Activated T-cell treated with anti-CD3 and anti-CD28 coated beads for 1 hour (primary cell): ENCODE data around the gene IL18R1.

ENCODE experiments used
- DNase-seq: peaks from one replicate; pipeline ENCODE4 v3.0.0-alpha.2; 2020; ENCODE audit warnings: low read depth

The IL18R1 gene

DNA sequence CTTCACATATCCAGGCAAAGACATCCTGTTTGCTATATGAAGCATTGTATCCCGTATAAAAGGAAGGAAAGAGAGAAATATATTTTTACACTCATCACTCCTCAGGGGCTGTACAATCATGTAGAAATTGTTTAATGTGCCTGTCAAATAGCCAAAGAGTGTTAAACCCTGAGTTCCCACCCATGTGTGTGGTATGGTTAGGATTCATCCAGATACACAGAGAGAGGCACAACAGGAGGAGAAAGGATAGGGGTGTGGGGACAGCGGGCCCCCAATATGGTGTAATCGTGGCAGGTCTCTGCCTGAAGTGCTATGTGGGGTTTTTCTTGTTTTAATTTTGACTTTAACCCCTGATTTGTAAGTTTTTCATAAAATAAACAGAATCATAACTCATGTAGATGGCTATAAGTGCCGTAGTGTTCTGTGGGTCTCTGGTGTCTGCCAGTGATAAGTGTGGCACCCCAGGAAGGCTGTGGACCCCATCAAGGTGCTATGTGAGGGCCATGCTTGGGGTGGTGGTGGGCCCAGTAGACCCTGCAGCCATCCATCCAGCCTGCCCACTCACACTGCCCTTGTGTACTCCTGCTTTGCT is 10.2 kb upstream of the IL18R1 start:
- no peak for DNase-seq

DNA sequence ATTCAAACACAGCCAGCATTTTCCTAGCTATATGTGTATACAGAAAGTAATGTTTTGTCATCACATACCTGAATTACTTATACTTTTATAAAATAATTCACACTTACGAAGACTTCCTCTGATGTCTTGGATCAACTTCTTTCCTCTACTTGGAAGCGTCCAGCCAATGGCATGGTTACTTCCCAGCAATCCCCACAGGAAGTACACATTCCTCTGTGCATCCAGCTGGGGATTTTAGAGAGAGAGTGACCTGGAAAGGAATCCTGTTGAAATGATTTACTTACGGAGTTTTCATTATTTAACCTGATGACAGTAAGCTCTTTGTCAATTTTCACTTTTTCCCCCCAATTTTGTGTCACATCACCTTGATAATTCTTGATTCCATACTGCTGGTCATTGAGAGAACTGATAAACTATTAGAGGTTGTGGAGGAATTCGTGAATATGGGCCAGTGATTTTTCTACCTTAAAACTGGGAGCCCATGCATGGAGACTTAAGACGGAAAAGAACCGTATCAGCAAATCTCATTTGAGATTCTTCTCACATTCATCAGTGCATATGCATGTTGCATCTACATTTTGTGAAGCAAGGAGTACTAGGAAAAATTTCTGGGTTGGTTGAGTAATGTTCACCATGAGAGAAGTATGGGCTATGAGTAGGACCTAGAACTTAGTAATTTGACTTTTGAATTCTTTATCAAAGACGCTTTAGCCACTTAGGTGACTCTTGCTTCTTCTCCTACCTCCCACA is 9.0 kb upstream of the IL18R1 start:
- no peak for DNase-seq

DNA sequence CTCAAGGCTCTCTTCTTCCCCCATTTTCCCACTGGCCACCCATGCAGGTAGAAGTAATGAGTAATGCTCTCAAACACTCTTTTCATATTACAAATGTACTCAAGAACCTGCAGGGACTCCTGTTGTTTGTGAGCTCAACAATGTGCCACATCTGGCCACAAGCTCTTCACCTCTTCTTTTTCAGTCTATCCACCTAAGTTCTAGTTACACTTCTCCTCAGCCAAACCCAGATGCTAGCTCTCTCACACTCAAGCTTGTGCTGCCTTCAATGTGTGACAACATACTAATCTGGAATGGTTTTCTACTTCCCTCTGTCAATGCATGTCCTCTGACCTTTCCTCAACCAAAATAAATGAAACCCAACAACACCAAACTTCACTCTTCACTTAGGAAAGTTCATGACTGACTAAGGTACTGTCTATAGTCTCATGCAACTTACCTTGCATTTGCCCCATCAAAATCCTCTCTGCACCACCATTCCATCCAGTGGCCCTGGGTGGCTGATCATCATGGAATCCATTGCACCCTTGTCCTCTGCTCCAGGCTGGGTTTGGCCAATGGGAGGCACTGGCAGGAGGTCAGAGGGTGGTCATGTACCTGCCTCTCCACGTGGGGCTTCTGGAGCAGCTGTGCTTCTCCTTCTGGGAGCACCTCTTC is 5.3 kb upstream of the IL18R1 start:
- DNase-seq: no peak

DNA sequence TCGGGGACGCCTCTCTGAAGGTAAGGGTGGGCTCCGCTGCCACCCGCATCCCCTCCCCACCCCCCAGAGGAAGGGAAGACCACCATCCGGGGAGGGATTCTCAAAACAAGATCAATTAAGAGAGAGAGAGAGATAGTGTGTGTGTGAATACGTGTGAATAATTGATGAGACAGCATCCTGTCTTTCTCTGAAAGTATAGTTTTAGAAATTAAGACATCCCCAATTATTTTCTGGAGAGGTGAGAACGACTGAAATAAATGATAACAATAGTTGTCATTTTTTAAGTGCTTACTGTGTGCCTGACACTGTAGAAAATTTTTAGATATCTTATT is 751 bp downstream of the IL18R1 start:
- DNase-seq: no peak

DNA sequence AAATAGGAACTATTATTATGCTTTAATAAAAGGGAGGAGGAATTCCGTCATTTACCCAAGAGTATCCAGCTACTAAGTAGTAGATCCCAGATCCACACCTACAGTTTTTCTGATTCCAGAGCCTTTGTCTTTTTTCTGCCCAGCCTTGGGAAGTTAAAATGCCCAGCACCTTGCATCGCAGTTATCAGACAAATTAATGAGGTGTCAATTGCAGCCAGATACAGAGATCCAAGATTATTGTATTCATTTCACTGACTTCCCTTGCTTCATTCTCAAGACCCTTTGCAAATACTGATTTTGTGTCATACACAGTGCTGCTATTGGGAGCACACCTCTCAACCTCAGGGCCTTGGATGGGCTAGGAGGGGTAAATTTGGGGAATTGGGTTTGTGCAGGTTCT is 1.1 kb downstream of the IL18R1 start:
- no peak for DNase-seq

DNA sequence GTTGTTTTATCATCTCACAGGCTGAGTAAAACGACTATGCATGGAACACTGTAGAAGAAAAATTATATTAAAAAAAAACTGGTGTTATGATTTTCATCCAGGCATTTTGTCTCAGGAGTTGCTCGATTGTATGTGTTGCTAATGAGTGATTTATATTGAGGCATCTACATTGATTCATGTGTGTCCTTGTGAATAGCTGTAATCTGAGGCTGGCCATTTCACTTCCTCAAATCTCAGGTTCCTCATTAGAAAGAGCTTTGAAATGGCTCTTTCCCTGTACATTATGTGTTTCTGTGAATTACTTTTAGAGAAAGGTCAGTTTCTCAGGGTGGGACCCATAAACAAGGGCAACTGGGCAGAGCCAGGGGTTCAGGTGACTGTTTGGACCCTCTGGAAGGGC is 2.3 kb downstream of the IL18R1 start:
- DNase-seq: no peak

DNA sequence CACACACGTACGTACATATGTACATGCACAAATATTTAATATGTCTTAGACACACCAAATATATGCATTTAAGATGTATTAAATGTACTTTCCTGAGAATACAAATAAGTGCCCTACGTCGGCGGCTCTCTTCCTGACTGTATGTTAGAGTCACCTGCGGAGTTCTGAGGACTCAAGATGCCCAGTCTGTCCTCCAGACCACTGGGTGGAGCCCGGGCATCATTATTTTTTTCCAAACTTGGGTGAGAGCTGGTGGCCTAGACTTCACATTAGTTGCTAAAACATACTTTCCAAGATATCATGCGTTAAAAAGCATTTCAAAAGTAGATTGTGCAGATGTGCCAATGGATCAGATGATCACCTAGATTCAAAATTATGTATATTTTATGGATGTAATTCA is 2.9 kb downstream of the IL18R1 start:
- DNase-seq: no peak

DNA sequence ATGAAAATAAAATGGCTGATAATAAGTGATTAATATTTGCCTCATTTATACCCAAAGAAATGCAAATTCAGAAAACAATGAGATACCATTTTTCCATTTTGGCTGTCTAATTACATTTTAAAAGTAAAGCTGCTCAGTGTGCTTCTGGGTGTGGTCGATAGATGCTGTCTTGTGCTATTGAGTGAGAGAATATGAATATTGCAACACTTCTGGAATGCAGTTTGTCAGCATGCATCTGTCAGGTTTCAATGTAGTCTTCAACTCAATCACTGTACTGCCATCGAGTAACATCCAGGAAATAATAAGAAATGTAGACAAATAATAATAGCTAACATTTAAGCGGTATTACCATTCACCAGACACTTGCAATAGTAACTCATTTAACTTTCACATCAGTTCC is 3.9 kb downstream of the IL18R1 start:
- DNase-seq: no peak

DNA sequence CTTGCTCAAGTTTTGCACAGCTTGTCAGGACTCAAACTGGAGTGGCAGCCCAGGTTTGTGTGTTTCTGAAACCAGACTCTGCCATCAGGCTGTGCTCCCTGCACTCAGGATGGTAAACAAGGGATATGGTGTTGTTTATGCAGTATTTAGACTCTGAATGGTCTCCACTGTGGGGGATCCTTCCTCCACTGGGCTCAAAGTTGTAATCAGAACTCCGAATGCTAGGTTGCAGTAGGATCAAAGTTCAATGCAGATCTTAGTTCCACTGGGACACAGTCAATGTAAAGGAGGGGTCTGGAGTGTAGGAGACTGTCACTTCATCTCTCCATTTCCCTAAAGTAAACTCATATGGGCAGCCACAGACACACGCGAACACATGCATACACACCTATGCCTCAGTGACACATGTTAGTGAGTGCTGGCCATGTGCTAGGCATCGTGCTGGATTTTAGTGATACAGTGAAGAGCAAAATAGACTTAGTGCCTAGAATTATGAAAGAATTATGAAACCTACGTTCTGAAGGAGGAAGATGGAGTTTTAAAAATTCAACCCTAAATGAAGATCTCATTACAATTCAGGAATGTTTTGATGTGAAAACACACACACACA is 6.1 kb downstream of the IL18R1 start:
- no peak for DNase-seq

DNA sequence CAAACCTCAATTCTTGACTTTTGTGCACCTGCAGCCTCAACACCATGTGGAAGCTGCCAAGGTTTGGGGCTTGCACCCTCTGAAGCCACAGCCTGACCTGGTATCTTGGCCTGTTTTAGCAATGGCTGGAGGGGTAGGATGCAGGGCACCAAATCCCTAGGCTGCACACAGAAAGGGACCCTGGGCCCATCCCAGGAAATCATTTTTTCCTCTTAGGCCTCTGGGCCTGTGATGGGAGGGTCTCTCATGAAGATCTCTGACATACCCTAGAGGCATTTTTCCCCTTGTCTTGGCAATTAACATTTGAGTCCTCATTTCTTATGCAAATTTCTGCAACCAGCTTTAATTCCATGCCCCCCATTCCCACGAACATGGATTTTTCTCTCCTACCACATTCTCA is 10.2 kb downstream of the IL18R1 start:
- DNase-seq: no peak

DNA sequence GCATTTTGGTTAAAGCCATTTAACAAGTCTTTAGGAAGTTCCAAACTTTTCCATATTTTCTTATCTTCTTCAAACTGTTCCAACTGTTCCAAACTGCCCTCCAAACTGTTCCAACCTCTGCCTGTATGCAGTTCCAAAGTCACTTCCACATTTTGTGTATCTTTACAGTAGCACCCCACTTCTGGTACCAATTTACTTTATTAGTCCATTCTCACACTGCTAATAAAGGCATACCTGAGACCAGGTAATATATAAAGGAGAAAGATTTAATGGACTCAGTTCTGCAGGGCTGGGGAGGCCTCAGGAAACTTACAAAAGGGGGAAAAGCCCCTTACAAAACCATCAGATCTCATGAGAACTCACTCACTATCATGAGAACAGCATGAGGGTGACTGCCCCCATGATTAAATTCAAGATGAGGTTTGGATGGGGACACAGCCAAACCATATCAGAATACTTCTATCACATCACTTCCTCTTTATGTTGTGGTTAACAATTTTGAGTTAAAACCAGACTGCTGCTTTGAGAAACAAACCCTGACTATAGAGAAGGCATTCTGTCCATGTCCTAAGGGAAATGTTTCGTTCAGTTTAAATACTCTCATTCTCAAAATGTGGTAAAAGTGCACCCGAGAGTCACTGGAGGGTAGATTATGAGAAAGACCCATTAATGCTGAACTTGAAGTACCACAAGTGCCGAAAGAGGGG is 11.0 kb downstream of the IL18R1 start:
- DNase-seq: no peak

DNA sequence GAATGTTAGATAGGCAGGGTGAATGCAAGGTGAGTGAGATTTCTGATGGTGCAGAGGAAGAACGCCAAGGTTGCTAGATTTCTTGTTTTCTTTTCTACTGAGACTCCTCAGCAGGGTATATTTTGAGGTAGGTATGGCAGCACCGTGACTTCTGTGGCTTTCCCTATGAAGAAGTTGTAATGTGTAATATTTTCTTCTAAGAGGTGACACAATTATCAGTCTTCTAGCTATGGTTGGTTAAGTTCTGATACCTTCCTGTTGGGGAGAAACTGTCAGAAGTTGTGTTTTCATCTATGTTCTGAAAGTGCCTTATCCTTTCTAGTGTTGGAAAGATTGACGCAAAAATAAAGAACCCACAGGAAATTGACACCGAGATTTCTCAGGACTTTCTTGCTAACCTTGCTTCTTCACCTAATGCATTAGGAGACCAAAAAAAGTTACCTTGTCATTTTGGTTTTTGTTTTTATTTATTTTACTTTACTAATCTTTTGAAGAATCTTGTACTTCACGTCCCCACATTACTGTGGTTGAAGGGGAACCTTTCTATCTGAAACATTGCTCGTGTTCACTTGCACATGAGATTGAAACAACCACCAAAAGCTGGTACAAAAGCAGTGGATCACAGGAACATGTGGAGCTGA is 11.9 kb downstream of the IL18R1 start:
- no peak for DNase-seq

DNA sequence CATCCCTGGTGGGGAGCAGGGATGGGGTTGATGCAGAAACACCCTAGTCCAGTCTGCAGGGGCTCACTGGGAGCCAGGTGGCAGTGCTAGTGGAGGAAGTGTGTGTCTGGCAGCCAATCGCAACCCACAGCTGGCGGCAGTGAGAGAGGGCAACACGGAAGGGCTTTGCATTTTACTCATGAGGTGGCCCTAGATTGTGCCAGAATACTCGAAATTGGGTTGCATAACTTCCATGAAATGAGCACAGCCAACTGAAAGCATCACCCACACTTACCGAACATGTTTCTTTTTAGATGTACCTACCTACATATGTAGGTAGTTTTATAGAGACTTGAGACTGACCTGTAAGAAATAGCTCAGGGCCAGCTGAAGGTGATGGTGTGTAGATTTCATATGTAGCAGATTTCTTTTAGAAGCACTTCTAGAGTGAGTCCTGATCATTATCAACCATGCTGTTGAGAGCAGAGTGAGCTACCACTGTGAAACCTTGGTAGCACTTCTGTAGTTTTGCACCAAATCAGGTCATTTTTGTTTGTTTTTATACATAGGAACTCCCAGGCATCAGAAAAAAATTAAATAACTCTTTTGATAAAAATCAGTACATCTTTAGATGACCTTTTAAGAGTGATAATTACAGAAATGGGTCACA is 13.0 kb downstream of the IL18R1 start:
- DNase-seq: no peak

DNA sequence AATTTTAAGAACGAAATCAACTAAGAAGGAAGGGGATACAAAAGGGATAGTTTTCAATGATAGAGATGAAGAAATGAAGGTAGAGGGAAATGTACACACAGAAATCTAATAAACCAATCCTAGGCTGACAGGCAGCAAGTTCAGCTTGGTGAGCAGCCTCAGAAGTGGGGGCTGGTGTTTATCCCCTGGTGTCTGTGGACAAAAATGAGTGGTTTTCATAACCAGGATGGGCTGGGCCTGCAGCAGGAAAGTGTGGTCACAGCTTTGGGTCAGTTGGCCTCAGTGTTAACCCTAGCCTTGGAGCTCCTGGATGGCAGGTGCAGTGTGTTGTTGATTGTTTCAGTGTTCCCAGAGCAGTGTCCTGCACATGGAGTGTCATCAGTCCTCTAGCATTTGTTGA is 14.3 kb downstream of the IL18R1 start:
- no peak for DNase-seq

DNA sequence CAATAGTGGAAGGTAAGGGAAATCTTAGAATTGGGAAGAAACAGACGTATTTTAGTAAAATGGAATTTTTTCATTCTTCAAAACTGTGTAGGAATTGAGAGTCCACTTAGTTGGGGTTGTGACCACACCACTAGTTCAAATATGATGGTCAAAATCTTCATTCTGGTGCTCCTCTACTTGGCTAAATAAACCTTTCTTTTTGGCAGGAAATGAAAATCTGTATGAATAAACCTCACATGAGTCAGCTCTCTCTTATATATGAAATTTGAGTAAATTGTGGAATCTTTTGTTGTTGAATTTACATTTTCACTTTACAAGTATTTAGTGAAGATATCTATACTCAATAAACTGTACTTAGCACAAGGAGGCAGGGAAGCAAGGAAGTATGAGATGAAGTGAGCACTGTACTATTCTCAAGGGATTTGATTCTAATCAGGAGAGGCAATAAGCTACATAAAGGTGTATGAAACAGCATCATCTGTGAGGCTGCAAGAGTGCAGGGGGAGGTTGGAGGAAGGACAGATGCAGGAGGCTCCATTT is 20.5 kb downstream of the IL18R1 start:
- DNase-seq: no peak

DNA sequence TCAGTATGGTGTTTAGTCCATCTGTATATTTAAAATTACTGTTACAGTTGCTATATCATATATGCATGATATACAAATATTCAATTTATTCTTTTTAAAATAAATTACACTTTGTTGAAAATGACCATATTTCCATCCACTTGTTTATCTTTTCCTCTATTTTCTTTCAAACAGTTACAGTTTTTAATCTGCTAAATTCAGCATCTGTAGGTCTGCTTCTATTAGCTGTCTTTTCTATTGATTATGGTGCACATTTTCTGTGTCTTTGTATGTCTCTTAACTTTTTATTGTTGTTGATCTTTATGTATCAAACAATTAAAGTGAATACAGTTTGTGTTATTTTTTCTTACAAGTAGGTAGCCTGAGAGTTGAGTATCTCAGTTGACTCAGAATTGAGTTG is 28.1 kb downstream of the IL18R1 start:
- DNase-seq: no peak

DNA sequence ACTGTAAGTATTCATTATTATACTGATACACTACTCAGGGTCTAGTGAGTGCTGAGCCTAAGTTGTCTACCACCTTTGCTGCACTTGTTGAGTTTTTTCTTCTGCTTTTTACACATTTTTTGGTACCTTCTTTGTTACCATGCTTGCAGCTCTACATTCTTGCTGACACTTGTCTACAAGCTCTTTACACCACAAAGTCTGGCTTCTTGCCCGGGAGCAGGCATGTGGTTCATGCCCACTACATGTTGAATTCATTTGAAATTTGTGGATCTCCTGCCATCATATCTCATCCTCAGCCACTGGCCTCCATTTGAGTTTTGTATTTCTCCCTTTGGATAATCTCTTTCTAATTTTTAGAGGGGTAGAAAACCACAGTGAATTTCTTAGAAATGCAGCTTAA is 29.9 kb downstream of the IL18R1 start:
- DNase-seq: no peak

DNA sequence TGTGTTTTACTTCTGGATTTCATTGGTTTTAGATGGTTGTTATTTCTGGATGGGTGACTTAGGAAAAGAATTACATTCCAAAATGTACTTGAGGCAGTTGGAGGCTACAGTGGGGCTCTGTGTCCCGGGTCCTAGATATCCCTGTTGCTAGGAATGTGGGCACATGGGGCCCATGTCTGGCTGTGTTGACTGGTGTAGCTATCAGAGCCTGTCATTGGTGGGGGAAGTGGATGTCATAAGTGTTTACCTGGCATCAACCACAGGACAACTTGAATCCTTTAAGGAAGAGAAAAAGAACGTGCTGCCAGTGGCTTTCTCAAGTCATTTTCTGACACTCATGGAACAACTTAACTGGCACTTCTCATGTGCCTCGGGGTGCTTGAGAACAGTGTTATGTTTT is 30.4 kb downstream of the IL18R1 start:
- DNase-seq: no peak

DNA sequence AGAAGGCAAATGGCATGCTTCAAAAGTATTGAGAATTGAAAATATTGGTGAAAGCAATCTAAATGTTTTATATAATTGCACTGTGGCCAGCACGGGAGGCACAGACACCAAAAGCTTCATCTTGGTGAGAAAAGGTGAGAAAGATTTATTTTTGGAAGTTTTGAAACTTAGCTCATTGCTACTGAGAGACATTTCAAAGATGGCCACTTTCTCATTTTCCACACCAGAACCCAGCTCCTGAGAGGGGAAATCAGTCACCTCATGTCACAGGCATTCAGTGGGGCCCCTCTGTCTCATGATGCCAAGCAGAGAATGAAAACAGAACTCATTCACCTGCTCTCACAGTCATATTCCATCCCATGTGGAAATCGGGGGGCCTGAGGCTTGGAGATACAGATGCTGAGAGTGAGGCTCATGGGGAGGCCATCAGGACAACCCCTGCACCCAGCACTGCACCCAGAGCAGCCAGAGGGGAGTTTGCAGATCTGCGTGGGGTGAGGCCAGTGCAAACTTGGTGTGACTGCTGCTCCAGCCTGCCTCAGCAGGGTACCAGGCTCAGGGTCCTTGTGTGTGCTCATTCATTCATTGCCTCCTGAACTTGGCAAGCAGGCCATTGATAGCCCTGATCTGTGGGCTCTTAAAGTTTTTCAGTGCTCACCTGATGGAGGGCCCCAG is 31.4 kb downstream of the IL18R1 start:
- DNase-seq: no peak

DNA sequence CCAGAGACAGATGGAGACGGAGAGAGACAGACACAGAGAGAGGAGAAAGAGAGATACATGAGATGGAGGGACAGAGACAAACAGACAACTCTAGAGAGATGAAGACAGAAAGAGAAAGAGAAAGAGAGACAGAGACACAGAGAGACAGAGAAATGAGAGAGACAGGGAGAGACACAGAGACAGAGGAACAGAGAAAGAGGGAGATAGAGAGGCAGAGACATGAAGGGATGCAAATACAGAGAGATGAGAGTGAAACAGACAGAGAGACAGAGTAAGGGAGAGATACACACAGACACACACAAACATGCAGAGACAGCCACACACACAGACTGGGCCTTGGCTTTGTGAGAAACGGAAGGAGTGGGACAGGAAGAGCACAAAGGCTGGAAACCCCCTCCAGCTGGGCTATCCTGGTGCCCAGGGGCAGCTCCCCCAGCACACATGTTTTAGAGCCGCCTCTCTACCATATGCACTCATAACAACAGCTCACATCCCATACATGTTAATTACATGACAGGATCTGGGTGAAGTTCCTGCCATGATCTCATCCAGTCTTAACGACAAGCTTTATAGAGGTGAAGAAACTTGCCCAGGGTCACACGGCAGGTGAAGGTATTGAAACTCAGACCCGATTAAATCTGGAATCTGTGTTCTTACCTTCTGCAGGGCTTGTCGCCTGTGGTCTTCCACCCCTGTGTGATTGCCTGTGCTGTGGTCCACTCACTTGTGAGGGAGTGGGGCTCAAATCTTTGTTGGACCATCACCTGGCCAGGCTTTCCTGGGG is 32.4 kb downstream of the IL18R1 start:
- DNase-seq: no peak
